ENCODE results near the gene CBFA2T2.
A peak's percentile ranks its signal among the peaks of the same experiment; 100 is the strongest.
"Not testable (repeated sequence)": the region's sequence is repeated elsewhere in the genome, so short reads cannot be mapped to it uniquely, and the experiment has no call there.

The CBFA2T2 gene

DNA sequence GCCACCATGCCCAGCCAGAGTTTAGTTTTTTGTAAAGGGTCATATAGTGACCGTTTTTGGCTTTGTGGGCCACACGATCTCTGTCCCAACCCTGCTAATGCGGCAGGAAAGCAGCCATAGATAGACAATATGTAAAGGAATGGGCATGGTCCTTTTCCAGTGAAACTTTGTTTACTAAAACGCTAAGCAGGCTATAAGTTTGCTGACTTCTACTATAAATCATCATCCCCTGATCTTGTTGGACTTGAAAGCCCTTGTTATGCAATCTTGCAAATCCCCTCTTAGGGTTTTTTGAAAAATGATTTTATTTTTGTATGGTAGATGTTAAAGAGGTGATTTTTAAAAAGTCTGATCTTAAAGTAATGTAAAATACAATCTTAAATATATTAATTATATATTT is 63.6 kb downstream of the CBFA2T2 start:
- no peak for DNase-seq

DNA sequence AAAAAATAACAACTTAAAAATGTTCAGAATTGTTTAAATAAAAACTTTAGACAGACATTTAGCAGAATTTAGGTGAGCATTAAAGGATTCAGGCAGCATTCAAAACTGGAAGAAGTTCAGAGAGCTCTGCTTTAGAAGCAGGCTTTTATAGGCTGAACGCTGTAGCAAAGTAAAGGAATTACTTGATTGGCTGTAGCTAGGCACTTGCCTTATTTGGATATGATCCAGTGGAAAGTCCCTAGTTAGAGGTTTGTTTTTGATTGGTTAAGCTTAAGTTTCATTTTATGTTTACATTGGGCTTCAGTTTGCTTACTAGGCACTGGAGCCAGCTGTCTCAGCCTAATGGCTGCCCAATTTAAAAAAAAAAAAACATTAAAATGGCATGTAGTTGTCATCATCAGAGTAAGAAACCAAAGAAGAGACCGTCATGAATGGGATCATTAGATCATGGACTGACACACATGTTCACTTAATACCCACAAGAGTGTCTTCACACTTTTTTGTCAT is 65.1 kb downstream of the CBFA2T2 start:
- peak; percentile 71 for DNase-seq

DNA sequence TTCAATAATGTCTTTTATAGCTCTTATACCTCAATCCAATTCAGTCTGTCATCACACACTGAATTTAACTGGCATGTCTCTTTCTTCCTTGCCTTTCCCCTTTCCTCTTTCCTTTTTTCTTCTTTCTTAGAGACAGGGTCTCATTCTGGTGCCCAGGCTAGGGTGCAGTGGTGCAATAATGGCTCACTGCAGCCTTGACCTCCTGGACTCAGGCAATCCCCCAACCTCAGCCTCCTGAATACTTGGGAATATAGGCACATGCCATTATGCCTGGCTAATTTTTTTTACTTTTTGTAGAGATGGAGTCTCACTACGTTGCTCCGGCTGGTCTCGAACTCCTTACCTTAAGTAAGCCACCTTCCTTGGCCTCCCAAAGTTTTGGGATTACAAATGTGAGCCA is 65.9 kb downstream of the CBFA2T2 start:
- no peak for DNase-seq

DNA sequence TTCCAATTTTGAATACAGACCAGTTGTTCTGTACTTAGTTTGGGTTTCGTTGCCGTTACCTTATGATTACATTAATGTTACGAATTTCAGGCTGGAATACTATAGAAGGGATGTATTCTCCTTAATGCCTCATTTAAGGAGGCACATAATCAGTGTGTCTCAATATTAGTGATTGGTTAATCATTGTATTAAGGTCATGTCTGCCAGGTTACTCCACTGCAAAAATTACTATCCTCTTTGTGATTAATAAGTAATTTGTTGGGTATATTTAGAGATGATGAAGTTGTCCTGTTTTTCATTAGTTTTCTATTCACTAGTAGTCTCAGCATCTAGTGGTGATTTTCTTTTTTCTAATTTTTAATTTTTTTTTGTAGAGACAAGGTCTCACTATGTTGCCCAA is 66.3 kb downstream of the CBFA2T2 start:
- DNase-seq = no peak

GRCh38 chr20:33558348-33559144 is 68.7 kb downstream of the CBFA2T2 start:
- DNase-seq = no peak

- no peak for DNase-seq
These were observed 69.3 kb downstream of the CBFA2T2 start for GRCh38 chr20:33559212-33559611.

DNA sequence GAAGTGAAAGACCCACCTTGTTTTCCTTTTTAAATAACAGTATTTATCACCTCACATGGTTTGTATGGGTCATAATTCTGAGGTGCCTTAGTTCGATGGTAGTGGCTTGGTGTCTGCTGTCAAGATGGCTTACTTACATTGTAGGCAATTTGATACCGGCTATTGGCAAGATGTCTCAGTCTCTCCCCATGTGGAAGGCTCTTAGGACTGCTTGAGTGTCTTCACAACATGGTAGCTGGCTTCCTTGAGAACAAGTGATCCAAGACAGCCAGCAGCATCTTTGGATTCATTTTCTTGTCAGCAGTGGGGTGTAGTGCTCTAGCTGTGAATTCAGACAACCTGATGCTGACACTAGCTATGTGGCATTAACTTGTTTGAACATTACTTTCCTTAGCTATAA is 70.1 kb downstream of the CBFA2T2 start:
- DNase-seq = no peak

DNA sequence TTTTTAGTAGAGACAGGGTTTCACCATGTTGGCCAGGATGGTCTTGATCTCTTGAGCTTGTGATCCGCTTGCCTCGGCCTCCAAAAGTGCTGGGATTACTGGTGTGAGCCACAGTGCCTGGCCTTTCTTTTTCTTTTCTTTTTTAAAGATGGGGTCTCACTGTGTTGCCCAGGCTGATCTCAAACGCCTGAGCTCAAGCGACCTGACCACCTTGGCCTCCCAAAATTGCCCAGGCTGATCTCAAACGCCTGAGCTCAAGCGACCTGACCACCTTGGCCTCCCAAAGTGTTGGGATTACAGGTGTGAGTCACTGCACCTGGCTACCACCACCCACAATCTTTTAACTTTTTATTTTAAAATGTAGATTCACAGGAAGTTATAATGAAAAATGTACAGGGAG is 71.2 kb downstream of the CBFA2T2 start:
- not testable (repeated sequence) for DNase-seq

DNA sequence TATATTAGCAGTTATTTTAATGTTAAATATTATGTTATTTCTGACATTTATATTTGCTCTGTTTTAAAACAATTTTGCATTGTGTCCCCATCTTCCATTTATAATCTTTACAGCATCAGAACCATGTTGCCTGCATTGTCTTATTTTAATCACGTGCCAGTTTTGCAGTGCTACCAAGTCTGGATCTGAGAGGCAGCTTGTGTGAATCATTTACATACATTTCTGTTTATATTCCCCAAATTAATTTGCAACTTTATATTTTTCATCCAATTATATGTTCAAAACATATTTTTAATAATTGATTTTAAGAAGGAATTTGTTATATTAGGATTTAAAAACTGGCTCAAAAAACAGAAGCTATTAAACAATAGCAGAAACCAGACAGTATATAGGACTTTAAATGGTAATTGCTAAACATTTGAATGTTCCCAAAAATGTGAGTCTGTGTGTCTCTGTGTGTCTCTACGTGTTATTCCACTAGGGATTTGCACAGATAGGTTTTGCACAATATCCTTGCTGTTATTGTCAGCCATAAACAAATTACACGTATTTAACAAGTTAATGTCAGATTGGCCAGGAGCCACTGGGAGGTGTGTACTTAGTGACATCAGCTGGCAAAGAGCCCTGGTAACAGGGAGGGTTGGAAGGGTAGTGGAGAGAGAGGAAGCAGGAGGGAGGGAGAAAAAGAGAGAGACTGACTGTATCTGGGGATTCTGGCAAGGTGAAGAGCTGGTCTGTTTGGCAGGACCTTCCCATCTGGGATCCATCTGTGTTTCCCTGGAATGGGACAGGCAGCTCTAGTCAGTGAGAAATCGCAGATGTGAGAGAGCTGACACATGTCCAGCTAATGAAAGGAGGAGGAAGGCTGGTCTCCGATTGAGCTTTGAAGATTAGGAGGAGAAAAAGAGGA is 72.1 kb downstream of the CBFA2T2 start:
- DNase-seq = peak; percentile 99

GRCh38 chr20:33563788-33564187 is 73.9 kb downstream of the CBFA2T2 start:
- DNase-seq = no peak

DNA sequence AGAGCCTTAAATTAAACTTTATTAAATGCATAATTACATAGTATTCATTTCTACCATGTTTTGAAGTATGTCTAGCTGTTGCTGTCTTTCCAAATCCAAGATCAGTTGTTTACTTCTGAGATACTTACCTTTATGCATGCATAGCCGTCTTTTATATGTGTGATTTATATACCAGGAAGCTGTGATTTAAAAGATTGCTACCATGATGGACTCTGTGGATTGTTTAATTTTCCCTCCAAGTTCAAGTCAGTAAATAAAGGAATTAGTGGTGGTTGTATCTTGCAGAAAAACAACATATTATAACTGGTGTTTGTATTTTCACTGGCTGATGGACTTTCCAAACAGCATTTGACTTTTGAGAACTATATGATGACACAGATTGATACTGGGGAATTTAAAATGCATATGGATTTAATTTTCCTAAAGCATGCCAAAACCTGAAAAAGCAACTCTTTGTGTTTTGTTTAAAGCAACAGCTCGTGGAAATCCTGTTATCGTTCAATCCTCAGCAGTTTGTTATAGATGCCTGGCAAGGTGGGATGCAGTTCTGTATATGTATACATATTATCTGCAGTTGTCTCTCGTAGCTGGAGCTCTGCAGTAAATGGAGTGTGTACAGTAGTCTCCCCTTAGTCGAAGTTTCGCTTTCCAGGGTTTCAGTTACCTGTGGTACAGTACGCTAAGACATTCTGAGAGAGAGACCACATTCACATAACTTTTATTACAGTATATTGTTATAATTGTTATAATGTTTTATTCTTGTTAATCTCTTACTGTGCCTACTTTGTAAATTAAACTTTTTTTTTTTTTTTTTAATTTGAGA is 77.1 kb downstream of the CBFA2T2 start:
- DNase-seq = no peak

DNA sequence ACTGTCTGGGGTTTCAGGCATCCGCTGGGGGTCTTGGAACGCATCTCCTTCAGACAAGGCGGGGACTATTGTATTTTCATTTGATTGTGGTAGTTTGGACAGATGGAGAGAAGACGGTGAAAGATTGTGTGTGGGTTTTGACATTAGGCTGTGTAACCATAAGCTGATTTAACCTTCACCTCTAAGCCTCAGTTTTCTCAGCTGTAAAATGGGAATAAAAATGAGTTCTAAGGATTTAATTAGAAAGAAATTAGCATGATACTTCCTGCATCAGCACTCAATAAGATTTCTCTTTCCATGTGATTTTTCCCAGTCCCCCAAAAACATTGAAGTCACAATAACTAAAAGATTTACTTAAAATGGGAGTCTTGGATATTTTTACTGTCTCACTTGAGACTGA is 78.1 kb downstream of the CBFA2T2 start:
- DNase-seq = no peak

GRCh38 chr20:33568378-33568777 is 78.5 kb downstream of the CBFA2T2 start:
- peak; percentile 100 for DNase-seq

DNA sequence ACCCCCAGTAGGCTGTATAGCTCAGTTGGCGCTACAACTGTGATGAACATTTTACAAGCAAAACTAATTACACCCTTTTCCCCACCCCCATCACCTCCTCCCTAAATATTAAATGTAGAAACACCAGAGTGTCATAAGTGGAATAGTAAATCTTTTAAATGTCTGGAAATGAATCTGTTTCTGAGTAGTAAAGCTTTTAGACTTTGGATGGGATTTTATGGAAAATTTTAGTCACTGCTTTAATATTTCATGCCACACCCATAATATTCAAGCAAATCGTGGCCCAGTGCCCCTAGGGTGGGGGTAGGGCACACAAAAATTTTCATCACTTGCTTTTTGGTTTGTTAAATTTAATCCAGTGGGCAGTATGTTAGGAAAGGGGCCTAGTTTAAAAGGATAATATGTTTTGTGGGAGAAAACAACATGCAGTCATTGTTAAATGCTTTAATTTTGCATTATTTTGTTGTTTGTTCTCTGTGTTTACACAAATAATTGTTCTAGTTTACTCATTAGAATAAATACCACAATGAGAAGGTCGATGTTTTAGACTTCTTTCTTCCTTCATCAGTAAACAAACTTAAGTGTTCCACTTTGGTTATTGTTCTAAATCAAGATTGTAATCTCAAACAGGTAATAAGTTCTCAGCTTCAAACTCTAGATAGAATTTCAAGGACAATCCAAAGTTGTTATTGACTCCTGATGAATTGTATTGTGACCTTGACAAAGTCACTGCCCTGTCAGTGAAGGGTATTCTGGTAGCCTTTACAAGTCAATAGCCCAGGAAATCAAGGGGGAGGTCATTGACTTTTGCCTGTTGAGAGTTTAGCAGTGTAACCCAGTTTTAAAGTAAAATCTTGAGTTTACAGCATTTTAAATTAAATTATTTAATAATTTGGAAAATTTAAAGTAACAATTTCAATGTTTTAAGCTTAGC is 79.2 kb downstream of the CBFA2T2 start:
- DNase-seq = no peak

DNA sequence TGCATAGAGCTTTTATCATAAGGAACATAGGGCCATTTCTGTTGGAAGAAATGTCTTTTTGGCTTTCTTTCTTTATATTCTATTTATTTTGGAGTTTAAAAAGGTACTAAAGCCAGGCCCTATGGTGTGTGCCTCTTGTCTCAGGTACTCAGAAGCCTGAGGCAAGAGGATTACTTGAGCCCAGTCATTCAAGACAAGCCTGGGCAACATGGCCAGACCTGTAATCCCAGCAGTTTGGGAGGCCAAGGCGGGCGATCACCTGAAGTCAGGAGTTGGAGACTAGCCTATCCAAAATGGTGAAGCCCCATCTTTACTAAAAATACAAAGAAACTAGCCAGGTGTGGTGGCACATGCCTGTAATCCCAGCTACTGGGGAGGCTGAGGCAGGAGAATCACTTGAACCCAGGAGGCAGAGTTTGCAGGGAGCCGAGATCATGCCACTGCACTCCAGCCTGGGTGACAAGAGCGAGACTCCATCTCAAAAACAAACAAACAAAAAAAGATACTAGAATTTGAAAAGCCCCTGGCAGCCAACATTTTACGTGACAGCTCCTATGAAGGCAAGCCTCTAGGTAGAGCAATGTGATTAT is 80.0 kb downstream of the CBFA2T2 start:
- peak; percentile 44 for DNase-seq

DNA sequence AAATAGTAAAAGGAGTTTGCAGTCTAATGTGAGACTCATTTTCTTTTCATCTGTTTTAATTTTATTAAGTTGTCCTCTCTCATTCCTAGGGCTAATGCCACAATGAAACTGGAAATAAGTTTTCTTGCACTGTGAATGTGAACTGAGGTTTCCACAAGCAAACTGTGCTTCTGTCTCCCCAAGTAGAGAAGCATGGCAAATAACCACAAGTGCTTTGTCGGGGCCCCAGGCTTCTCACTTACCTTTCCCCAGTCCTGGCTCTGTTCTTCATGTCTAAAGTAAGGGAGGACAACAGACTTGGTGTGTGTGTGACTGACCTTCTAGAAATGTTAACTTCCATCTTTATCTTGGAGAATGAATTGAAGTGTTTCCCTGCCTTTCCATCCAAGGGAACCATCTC is 80.8 kb downstream of the CBFA2T2 start:
- DNase-seq = no peak

- not testable (repeated sequence) for DNase-seq
These were observed 83.4 kb downstream of the CBFA2T2 start for GRCh38 chr20:33573268-33573667.

DNA sequence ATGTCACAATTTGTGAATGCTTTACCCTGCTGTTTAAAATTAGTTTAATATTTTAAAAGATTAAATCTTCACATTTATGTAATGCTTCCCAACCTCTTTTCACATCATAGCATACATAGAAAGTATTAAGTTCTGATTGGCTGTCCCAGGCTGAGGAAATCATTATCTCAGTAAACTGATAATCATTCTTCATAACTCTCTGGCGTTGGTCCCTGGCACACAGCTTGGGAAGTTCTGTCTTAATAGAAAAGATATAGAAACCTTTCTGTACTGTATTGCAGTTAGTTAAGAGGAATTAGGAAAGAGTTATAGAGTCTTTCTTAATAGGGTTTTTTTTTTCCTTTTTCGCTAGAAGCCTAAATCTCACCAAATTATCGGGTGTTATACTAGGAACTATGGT is 85.4 kb downstream of the CBFA2T2 start:
- no peak for DNase-seq

DNA sequence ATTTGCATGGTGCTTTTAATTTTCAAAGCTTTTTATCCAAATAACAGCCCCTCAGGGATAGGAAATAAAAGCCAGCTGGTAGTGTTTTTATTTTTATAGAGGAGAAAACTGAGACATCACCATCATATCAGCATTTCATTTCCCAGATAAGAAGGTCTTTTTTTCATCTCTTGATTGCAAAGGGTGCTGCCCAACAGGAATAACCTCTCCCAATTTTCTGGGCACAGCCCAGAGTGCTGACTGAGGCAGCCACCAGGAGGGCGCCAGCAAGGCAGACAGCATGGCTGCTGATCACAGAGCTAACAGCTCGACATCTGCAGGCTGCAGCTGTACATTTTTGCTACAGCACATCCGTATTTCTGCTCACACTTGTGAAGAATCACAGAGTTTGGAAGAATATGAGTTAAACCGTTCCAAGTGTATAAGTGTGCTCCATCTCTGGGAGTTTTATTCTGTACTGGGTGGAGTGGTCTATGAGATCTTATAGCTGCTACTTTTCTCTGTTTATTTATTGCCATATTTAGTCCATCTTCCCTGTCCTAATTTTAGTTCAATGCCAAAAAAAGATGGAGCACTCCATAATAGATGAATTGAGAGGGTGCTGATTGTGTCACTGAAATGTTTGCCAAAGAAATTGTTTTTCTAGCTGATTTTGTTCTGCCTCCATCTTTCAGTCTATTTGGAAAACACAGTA is 86.7 kb downstream of the CBFA2T2 start:
- peak; percentile 44 for DNase-seq

DNA sequence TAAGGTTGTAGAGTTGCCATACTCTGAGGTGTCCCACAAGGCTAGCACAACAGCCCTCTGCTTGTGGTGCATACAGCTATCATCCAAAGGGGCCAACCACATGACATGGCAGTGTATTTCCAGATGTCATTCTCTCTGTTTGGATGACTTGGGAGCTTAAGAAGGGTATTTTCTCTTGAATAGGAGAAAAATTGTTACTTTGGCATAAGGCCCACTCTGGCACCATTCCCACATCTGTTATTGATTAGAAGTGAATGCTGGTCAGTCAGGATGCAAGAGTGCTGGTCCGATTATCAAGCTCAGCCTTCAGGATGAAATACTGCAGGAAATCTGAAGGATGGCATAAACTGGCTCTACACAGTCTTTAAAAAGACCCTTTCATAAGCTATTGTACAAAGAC is 88.6 kb downstream of the CBFA2T2 start:
- peak; percentile 63 for DNase-seq

GRCh38 chr20:33583143-33583542 is 93.2 kb downstream of the CBFA2T2 start:
- no peak for DNase-seq

All from NCI-H524 treated with DMSO at 0.1 percent for 48 hours (cell line).